ENCODE data around the gene RETSAT.
"Not testable (repeated sequence)": the region's sequence is repeated elsewhere in the genome, so short reads cannot be mapped to it uniquely, and the experiment has no call there.

The RETSAT gene

GRCh38 chr2:85333877-85334276 is 20.5 kb downstream of the RETSAT start:
- DNase-seq (ENCODE audit: low read depth in 2 of 2): not testable (repeated sequence)

- DNase-seq (ENCODE audit: low read depth in 2 of 2): no peak
These were observed 23.3 kb downstream of the RETSAT start for GRCh38 chr2:85330839-85331636.

GRCh38 chr2:85329701-85330100 is 24.6 kb downstream of the RETSAT start:
- not testable (repeated sequence) for DNase-seq (ENCODE audit: low read depth in 2 of 2)

- no peak for DNase-seq (ENCODE audit: low read depth in 2 of 2)
These were observed 25.1 kb downstream of the RETSAT start for GRCh38 chr2:85329181-85329651.

GRCh38 chr2:85327822-85328617 is 26.3 kb downstream of the RETSAT start, which contains the start of gene TGOLN2:
Gene TGOLN2, minus strand, starts transcription at chr2:85327989. Its CDS starts 27 bp downstream, at chr2:85327962.
- DNase-seq (ENCODE audit: low read depth in 2 of 2): peak; percentile 90 to 92

- peak in 1 of 2 donors; percentile 41 for DNase-seq (ENCODE audit: low read depth in 2 of 2)
These were observed 27.0 kb downstream of the RETSAT start for GRCh38 chr2:85327160-85327821.

GRCh38 chr2:85326406-85327159 is 27.7 kb downstream of the RETSAT start:
- DNase-seq (ENCODE audit: low read depth in 2 of 2): peak in 1 of 2 donors; percentile 32

- no peak for DNase-seq (ENCODE audit: low read depth in 2 of 2)
These were observed 28.9 kb downstream of the RETSAT start for GRCh38 chr2:85325466-85325811.

- no peak for DNase-seq (ENCODE audit: low read depth in 2 of 2)
These were observed 29.5 kb downstream of the RETSAT start for GRCh38 chr2:85324639-85325465.

GRCh38 chr2:85323988-85324367 is 30.4 kb downstream of the RETSAT start:
- DNase-seq (ENCODE audit: low read depth in 2 of 2): not testable (repeated sequence)

- no peak for DNase-seq (ENCODE audit: low read depth in 2 of 2)
These were observed 30.9 kb downstream of the RETSAT start for GRCh38 chr2:85323351-85323987.

GRCh38 chr2:85319796-85320195 is 34.5 kb downstream of the RETSAT start:
- no peak for DNase-seq (ENCODE audit: low read depth in 2 of 2)

- DNase-seq (ENCODE audit: low read depth in 2 of 2): peak in 1 of 2 donors; percentile 30
These were observed 35.9 kb downstream of the RETSAT start for GRCh38 chr2:85318222-85319074.

GRCh38 chr2:85315921-85316320 is 38.4 kb downstream of the RETSAT start:
- DNase-seq (ENCODE audit: low read depth in 2 of 2): not testable (repeated sequence)

- no peak for DNase-seq (ENCODE audit: low read depth in 2 of 2)
These were observed 39.5 kb downstream of the RETSAT start for GRCh38 chr2:85314884-85315242.

GRCh38 chr2:85312404-85312803 is 41.9 kb downstream of the RETSAT start:
- DNase-seq (ENCODE audit: low read depth in 2 of 2): no peak

- DNase-seq (ENCODE audit: low read depth in 2 of 2): no peak
These were observed 44.0 kb downstream of the RETSAT start for GRCh38 chr2:85310330-85310729.

- DNase-seq (ENCODE audit: low read depth in 2 of 2): no peak
These were observed 44.5 kb downstream of the RETSAT start for GRCh38 chr2:85309699-85310321.

Data from stimulated activated CD8-positive, alpha-beta memory T cell treated with anti-CD3 and anti-CD28 coated beads, Interleukin-15, amount 100 ng/mL, for 48 hours (primary cell).